ENCODE measurements around the gene EDN3.
"Not testable (repeated sequence)": the region's sequence is repeated elsewhere in the genome, so short reads cannot be mapped to it uniquely, and the experiment has no call there.

EDN3 gene

DNA sequence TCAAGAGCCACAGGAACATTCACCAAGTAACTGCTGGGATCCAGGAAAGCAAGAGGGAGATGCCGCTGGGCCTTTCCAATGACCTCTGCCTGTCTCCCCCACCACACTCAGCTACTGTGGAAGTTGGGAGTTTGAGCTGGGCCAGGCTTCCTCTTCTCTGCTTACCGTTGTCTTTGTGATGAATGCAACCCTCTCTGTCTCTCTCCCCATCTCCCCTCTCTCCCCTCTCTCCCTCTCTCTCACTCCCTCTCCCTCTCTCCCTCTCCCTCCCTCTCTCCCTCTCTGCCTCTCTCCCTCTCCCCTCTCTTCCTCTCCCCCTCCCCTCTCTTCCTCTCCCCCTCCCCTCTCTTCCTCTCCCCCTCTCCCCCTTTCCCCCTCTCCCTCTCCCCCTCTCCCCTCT lies 54.8 kb downstream of the EDN3 start:
- Mint-ChIP-seq H3K27me3 (ENCODE audit: low read depth) (peaks cover 35% of the 10 kb centered on the region), H3K4me1 (peaks cover 22% of the 10 kb centered on the region), H3K27ac (no peak overlapping the region), H3K4me3 (no peak overlapping the region), H3K36me3 (ENCODE audit: low read depth) (peaks cover 3% of the 10 kb centered on the region), H3K9me3 (no peaks in the 10 kb centered on the region)
- TF ChIP-seq, protein P1, sequence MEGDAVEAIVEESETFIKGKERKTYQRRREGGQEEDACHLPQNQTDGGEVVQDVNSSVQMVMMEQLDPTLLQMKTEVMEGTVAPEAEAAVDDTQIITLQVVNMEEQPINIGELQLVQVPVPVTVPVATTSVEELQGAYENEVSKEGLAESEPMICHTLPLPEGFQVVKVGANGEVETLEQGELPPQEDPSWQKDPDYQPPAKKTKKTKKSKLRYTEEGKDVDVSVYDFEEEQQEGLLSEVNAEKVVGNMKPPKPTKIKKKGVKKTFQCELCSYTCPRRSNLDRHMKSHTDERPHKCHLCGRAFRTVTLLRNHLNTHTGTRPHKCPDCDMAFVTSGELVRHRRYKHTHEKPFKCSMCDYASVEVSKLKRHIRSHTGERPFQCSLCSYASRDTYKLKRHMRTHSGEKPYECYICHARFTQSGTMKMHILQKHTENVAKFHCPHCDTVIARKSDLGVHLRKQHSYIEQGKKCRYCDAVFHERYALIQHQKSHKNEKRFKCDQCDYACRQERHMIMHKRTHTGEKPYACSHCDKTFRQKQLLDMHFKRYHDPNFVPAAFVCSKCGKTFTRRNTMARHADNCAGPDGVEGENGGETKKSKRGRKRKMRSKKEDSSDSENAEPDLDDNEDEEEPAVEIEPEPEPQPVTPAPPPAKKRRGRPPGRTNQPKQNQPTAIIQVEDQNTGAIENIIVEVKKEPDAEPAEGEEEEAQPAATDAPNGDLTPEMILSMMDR (IDR thresholded peaks at IDR 0.05; ENCODE audit: unreplicated experiment in 3 of 3), result no peak

DNA sequence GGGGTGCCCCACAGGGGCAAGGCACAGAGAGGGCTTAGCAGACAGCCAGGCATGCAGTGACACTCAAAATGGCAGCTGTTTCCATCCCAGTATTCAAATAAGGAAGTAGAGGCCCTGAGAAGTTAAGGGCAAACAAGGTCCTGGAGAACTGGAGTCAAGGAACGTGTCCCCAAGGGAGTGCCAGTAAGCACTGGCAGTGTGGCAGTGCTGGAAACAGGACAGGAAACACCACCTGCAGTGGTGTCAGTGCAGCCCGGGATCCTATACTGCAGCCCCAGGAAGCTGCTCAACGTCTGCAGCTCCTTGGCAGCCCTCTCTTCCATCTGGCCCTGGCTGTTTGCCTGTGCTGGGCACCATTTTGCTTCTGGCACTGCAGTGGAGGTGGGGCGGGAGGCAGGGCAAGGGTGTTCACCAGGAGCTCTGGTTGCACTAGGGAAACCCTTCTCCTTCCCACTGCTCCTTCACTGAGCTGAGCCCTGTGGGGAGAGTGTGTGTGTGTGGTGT lies 56.3 kb downstream of the EDN3 start:
- H3K27me3 Mint-ChIP-seq (ENCODE audit: low read depth), result peaks cover 43% of the 10 kb centered on the region

DNA sequence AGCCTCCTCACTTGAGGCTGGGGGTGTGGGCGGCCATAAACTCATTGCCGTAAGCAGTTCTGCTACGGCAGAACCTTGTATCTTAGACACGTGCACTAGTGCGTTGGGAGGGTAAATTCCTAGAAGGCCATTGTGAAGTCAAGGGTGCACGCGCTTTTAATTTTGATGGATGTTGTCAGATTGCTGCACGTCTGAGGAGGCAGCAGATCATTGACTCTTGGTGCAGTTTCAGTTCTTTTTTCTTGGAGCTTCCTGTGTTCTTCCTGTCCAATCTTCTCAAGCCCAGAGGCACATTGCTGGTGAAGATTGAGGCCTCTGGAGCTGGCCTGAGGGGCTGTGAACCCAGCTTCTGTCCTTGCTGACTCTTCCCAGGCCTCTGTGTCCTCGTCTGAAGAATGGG lies 58.4 kb downstream of the EDN3 start:
- H3K36me3 Mint-ChIP-seq (ENCODE audit: low read depth); H3K4me3 Mint-ChIP-seq; H3K27ac Mint-ChIP-seq; H3K9me3 Mint-ChIP-seq: not testable (repeated sequence)
- H3K4me1 Mint-ChIP-seq, result peaks cover 22% of the 10 kb centered on the region
- peaks cover 39% of the 10 kb centered on the region for H3K27me3 Mint-ChIP-seq (ENCODE audit: low read depth)

More for the DNA sequence above, 56.3 kb downstream of the EDN3 start:
- H3K27ac Mint-ChIP-seq, result no peak overlapping the region
- no peaks in the 10 kb centered on the region for H3K9me3 Mint-ChIP-seq
- no peak overlapping the region for H3K4me3 Mint-ChIP-seq
- peaks cover 3% of the 10 kb centered on the region for H3K36me3 Mint-ChIP-seq (ENCODE audit: low read depth)
- TF ChIP-seq, protein P1 (IDR thresholded peaks at IDR 0.05; ENCODE audit: unreplicated experiment in 3 of 3), result no peak
- peaks cover 16% of the 10 kb centered on the region for H3K4me1 Mint-ChIP-seq

DNA sequence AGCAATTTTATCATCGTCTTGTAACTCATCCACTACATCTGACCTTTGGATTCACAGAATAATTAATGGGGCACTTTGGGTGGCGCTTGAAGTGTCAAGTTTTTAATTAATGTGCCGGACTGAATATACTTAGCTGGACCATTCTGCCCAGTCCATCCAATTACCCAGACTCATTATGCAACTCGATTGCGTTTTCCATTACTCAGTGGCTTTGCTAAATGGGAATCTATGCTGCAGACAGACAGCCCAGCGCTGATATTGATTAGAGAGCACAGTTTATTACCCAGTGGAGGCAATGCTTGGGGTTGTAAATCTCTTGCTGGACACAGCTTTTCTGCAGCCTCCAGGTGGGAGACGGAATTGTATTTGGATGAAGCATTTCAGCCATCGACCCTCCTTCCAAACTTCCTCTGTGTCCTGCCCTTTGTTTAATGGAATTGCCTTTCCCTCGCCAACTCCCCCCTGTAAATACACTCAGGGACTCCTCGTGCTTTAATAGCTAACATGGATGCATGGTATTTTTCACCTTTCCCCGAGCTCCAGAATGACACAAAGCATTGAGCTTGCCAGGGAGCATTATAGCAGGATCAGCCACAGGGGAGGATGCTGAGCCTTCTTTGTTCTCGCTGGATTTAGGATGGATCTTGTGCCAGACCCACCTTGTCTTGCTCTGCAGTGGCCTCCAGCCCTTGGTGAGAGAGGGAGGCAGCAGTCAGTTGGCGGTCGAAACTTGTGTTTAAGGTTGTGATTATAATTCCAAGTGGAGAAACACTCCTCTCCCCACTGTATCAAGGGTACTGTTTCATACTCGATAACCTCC lies 59.7 kb downstream of the EDN3 start:
- Mint-ChIP-seq H3K9me3 (no peaks in the 10 kb centered on the region), H3K36me3 (ENCODE audit: low read depth) (no peaks in the 10 kb centered on the region), H3K27me3 (ENCODE audit: low read depth) (peaks cover 39% of the 10 kb centered on the region), H3K4me3 (no peak overlapping the region), H3K4me1 (peaks cover 30% of the 10 kb centered on the region), H3K27ac (peak overlapping the region in 2 of 3 experiments; percentile 41 to 70)
- TF ChIP-seq, protein P1 (IDR thresholded peaks at IDR 0.05; ENCODE audit: unreplicated experiment in 3 of 3), result no peak

DNA sequence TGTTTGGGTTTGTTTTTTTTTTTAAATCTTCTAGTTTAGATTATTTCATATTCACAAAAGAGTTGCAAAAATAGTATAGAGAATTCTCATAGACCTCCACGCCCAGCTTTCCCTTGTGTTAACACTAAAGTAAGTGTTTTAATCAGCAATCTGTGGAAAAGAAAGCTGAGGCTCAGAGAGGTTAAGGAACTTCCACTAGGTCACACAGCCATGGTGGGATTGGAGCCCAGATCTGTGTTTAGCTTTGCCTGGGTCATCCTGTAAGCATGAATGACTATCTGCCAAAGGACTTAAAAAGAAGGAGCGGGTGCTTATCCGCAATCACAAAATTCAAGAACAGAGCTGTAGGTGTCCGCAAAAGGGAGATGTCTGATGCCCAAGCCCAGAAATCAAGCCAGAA lies 60.5 kb downstream of the EDN3 start:
- H3K4me1 Mint-ChIP-seq, result peaks cover 37% of the 10 kb centered on the region
- no peaks in the 10 kb centered on the region for H3K36me3 Mint-ChIP-seq (ENCODE audit: low read depth)
- H3K27me3 Mint-ChIP-seq (ENCODE audit: low read depth), result peaks cover 42% of the 10 kb centered on the region
- H3K9me3 Mint-ChIP-seq, result no peaks in the 10 kb centered on the region
- no peak overlapping the region for H3K4me3 Mint-ChIP-seq
- H3K27ac Mint-ChIP-seq, result peak overlapping the region in 1 of 3 experiments; percentile 70
- TF ChIP-seq, protein P1 (IDR thresholded peaks at IDR 0.05; ENCODE audit: unreplicated experiment in 3 of 3), result no peak

DNA sequence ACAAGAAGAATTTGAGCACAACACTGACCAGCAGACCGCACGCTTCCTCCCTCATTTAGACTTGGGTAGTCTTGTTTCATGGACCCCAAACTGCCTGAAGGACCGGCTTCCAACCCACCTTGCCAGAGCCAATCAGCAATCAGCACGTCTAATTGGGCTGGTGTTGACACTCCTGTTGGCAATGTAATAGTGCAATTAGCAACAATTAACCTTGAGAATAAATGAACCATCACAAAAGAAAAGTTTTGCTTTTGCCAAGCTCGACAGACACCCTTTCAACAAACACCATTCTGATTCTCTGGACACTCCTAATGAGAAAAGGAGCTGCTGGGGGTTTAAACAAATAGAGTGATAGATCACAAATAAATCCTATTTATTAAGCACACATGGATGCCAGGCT lies 61.0 kb downstream of the EDN3 start:
- H3K9me3 Mint-ChIP-seq, result no peaks in the 10 kb centered on the region
- TF ChIP-seq, protein P1 (IDR thresholded peaks at IDR 0.05; ENCODE audit: unreplicated experiment in 3 of 3), result no peak
- no peak overlapping the region for H3K27ac Mint-ChIP-seq
- H3K4me3 Mint-ChIP-seq, result no peak overlapping the region
- H3K4me1 Mint-ChIP-seq, result peaks cover 41% of the 10 kb centered on the region
- peaks cover 42% of the 10 kb centered on the region for H3K27me3 Mint-ChIP-seq (ENCODE audit: low read depth)
- H3K36me3 Mint-ChIP-seq (ENCODE audit: low read depth), result no peaks in the 10 kb centered on the region
